ENCODE measurements around the gene TRABD.

- TF ChIP-seq, protein P1, sequence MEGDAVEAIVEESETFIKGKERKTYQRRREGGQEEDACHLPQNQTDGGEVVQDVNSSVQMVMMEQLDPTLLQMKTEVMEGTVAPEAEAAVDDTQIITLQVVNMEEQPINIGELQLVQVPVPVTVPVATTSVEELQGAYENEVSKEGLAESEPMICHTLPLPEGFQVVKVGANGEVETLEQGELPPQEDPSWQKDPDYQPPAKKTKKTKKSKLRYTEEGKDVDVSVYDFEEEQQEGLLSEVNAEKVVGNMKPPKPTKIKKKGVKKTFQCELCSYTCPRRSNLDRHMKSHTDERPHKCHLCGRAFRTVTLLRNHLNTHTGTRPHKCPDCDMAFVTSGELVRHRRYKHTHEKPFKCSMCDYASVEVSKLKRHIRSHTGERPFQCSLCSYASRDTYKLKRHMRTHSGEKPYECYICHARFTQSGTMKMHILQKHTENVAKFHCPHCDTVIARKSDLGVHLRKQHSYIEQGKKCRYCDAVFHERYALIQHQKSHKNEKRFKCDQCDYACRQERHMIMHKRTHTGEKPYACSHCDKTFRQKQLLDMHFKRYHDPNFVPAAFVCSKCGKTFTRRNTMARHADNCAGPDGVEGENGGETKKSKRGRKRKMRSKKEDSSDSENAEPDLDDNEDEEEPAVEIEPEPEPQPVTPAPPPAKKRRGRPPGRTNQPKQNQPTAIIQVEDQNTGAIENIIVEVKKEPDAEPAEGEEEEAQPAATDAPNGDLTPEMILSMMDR (IDR thresholded peaks at IDR 0.05), result no peak
- TF ChIP-seq POLR2A (IDR thresholded peaks at IDR 0.05; ENCODE audit: low read depth), result no peak
Observed at GRCh38 chr22:50204571-50204970, 18.9 kb downstream of the TRABD start.

All from esophagus muscularis mucosa (tissue), 3 donors.